HEK293 (cell line): ENCODE results near the gene WDR45B.

Experiments used
- CTCF ChIA-PET: fragments of 350-600 bp; formaldehyde crosslinking; extraction: SDS; loops from one replicate; lab custom pipeline; 2021; ENCODE audit warnings: antibody characterized with exemption; lab: Yijun Ruan, JAX
- POLR2A ChIA-PET: fragments of 300-600 bp; formaldehyde crosslinking; extraction: SDS; loops from one replicate; lab custom pipeline; 2020; ENCODE audit warnings: antibody characterized with exemption, inconsistent platforms; lab: Yijun Ruan, JAX
- H3K27ac ChIP-seq: fragments of 200-500 bp; sonication (Bioruptor generic); 2 replicates; pipeline ENCODE4 v1.5.1; 2014; ENCODE audit warnings: low read depth, low read length, control low read depth, inconsistent platforms; ENCODE audit errors: extremely low read depth
- H3K36me3 ChIP-seq, 2 experiments: fragments of 200-500 bp in 1 of 2; sonication (Bioruptor generic) in 1 of 2; 1 replicate in 1 of 2; 2 replicates in 1 of 2; pipeline ENCODE4 v1.5.1; 2014 to 2017; ENCODE audit warnings: inconsistent platforms in 2 of 2, low read length in 2 of 2; ENCODE audit not compliant: control insufficient read depth in 2 of 2, insufficient read depth in 1 of 2
- H3K4me1 ChIP-seq: fragments of 200-500 bp; sonication (Bioruptor generic); 2 replicates; pipeline ENCODE4 v1.5.1; 2014; ENCODE audit warnings: mild to moderate bottlenecking, low read length, inconsistent platforms; ENCODE audit not compliant: control insufficient read depth, insufficient read depth
- H3K4me3 ChIP-seq: 2 replicates; pipeline ENCODE4 v1.5.1; 2011; ENCODE audit warnings: low read depth, mild to moderate bottlenecking, control low read depth, low read length, moderate library complexity
- H3K9me3 ChIP-seq: fragments of 200-500 bp; sonication (Bioruptor generic); 2 replicates; pipeline ENCODE4 v1.5.1; 2014; ENCODE audit warnings: low read depth, low read length, inconsistent platforms; ENCODE audit not compliant: control insufficient read depth, insufficient read depth
- HOXA7 ChIP-seq: sonication (generic); formaldehyde crosslinking; IDR thresholded peaks from 2 replicates; pipeline ENCODE4 v1.8.1; 2022; ENCODE audit warnings: missing genetic modification reagents, borderline replicate concordance
- MYNN ChIP-seq: fragments of 450-650 bp; formaldehyde crosslinking; IDR thresholded peaks from 2 replicates; pipeline ENCODE4 v1.5.1; 2016; ENCODE audit warnings: missing biosample characterization, missing genetic modification characterization, borderline replicate concordance
- SETDB1 ChIP-seq: IDR thresholded peaks from one replicate; pipeline ENCODE4 v1.6.1; 2017; ENCODE audit warnings: mild to moderate bottlenecking, low read length, moderate library complexity, mixed read lengths; ENCODE audit not compliant: insufficient read length
- YY1 ChIP-seq: fragments of 450-650 bp; formaldehyde crosslinking; IDR thresholded peaks from 2 replicates; pipeline ENCODE4 v1.5.1; 2018; ENCODE audit warnings: missing biosample characterization, missing genetic modification characterization
- ZBTB20 ChIP-seq: fragments of 450-650 bp; formaldehyde crosslinking; IDR thresholded peaks from 2 replicates; pipeline ENCODE4 v1.5.1; 2016; ENCODE audit warnings: missing biosample characterization, missing genetic modification characterization
- ZBTB21 ChIP-seq: fragments of 450-650 bp; formaldehyde crosslinking; IDR thresholded peaks from 2 replicates; pipeline ENCODE4 v1.5.1; 2017; ENCODE audit warnings: missing biosample characterization, missing genetic modification characterization
- ZBTB6 ChIP-seq: fragments of 450-650 bp; formaldehyde crosslinking; IDR thresholded peaks from 2 replicates; pipeline ENCODE4 v1.5.1; 2017; ENCODE audit warnings: missing biosample characterization, missing genetic modification characterization
- ZFP41 ChIP-seq: fragments of 450-650 bp; formaldehyde crosslinking; IDR thresholded peaks from 2 replicates; pipeline ENCODE4 v1.5.1; 2016; ENCODE audit warnings: missing biosample characterization, missing genetic modification characterization, borderline replicate concordance
- ZNF184 ChIP-seq: fragments of 450-650 bp; IDR thresholded peaks from 2 replicates; pipeline ENCODE4 v1.5.1; 2018; ENCODE audit warnings: missing biosample characterization, mild to moderate bottlenecking, missing genetic modification characterization
- ZNF2 ChIP-seq: fragments of 450-650 bp; formaldehyde crosslinking; IDR thresholded peaks from 2 replicates; pipeline ENCODE4 v1.5.1; 2016; ENCODE audit warnings: missing biosample characterization, missing genetic modification characterization
- ZNF23 ChIP-seq: fragments of 450-650 bp; formaldehyde crosslinking; IDR thresholded peaks from 2 replicates; pipeline ENCODE4 v1.5.1; 2016; ENCODE audit warnings: missing biosample characterization, missing genetic modification characterization, borderline replicate concordance
- ZNF335 ChIP-seq: fragments of 450-650 bp; formaldehyde crosslinking; conservative IDR thresholded peaks from 2 replicates; pipeline ENCODE4 v1.5.1; 2016; ENCODE audit warnings: missing biosample characterization, missing genetic modification characterization
- ZNF544 ChIP-seq: fragments of 450-650 bp; formaldehyde crosslinking; IDR thresholded peaks from 2 replicates; pipeline ENCODE4 v1.5.0; 2017; ENCODE audit warnings: missing biosample characterization, missing genetic modification characterization
- ZNF600 ChIP-seq: fragments of 450-650 bp; formaldehyde crosslinking; IDR thresholded peaks from 2 replicates; pipeline ENCODE4 v1.5.1; 2016; ENCODE audit warnings: missing biosample characterization, missing genetic modification characterization
- ZNF610 ChIP-seq: fragments of 450-650 bp; formaldehyde crosslinking; IDR thresholded peaks from 2 replicates; pipeline ENCODE4 v1.5.1; 2016; ENCODE audit warnings: missing biosample characterization, missing genetic modification characterization, borderline replicate concordance
- ZNF626 ChIP-seq: fragments of 450-650 bp; sonication (Bioruptor Pico); formaldehyde crosslinking; IDR thresholded peaks from 2 replicates; pipeline ENCODE4 v1.5.1; 2018; ENCODE audit warnings: missing biosample characterization, missing genetic modification characterization, inconsistent platforms
- ZNF654 ChIP-seq: fragments of 450-650 bp; formaldehyde crosslinking; IDR thresholded peaks from 2 replicates; pipeline ENCODE4 v1.5.1; 2016; ENCODE audit warnings: low read depth, missing biosample characterization, missing genetic modification characterization
- ZNF707 ChIP-seq: fragments of 450-650 bp; formaldehyde crosslinking; IDR thresholded peaks from 2 replicates; pipeline ENCODE4 v1.5.1; 2016; ENCODE audit warnings: missing biosample characterization, missing genetic modification characterization
- ZNF791 ChIP-seq: fragments of 450-650 bp; formaldehyde crosslinking; IDR thresholded peaks from 2 replicates; pipeline ENCODE4 v1.5.1; 2016; ENCODE audit warnings: missing biosample characterization, missing genetic modification characterization
- TF ChIP-seq, protein P1 (sequence below): fragments of 450-650 bp; formaldehyde crosslinking; IDR thresholded peaks from 2 replicates; pipeline ENCODE4 v1.5.1; 2017; ENCODE audit warnings: missing biosample characterization, missing genetic modification characterization
- TF ChIP-seq, protein P2 (sequence below): fragments of 450-650 bp; formaldehyde crosslinking; IDR thresholded peaks from 2 replicates; pipeline ENCODE4 v1.5.0; 2017; ENCODE audit warnings: missing biosample characterization, missing genetic modification characterization, borderline replicate concordance
- TF ChIP-seq, protein P3 (sequence below): fragments of 450-650 bp; formaldehyde crosslinking; IDR thresholded peaks from 2 replicates; pipeline ENCODE4 v1.5.1; 2016; ENCODE audit warnings: missing biosample characterization, missing genetic modification characterization

WDR45B gene

GRCh38 chr17:82658796-82659452, 10.7 kb upstream of the WDR45B start:
- Histone ChIP-seq H3K4me3 (no peak overlapping the region), H3K9me3 (no peaks in the 10 kb centered on the region), H3K36me3 (peaks cover 7 to 38% of the 10 kb centered on the region in 2 experiments), H3K4me1 (no peaks in the 10 kb centered on the region), H3K27ac (no peak overlapping the region)
- POLR2A ChIA-PET: no interaction called here
- CTCF ChIA-PET: no interaction called here
- TF ChIP-seq ZNF2 (tag by site-specific recombination) (no peak), MYNN (tag by site-specific recombination) (no peak), ZNF544 (tag by site-specific recombination) (no peak), ZNF654 (no peak)

DNA sequence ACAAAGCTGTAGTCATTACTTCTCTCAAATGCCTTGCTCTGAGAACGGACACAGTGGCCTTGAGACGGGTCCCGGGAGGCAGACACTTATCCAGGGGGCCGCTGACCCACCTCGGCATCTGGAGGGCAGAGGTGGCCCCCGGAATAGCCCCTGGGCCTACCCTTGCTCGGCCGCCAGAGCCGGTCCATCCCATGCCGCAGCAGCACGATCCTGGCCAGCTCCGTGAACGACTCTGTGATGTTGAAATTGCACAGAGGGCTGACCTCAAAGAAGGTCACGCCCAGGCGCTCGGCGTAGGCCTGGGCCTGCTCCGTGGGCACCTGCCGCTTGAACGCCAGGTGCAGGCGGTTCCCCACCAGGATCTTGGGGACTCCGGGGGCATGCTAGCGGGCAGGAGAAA, 10.1 kb upstream of the WDR45B start:
- ChIA-PET CTCF (no interaction called here), POLR2A (no interaction called here)
- H3K4me3 ChIP-seq: no peak overlapping the region

DNA sequence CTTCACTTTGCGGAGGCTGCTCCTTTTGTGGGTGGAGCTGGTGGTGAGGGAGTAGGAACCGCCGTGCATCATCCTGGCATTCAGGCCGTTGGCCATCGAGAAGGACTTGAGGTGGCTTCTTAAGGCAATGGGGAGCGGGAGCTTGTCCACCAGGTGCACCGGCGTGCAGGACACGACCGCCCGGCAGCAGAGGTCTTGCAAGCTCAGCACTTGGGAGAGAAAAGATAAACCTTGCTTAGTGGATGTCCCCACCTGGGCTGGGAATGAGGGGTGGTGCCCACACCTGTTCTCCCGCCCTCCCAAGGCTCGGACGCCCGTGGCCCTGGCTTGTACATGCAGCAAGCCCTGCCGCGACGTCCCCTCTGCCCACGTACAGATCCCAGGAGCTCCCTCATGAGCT, 9.7 kb upstream of the WDR45B start:
- H3K36me3 ChIP-seq: peaks cover 7 to 38% of the 10 kb centered on the region in 2 experiments
- H3K4me1 ChIP-seq: no peaks in the 10 kb centered on the region
- CTCF ChIA-PET: no interaction called here
- no peak overlapping the region for H3K4me3 ChIP-seq
- no peak overlapping the region for H3K27ac ChIP-seq
- TF ChIP-seq ZNF335: no peak
- TF ChIP-seq ZNF707 (tag by site-specific recombination): no peak
- no peak for TF ChIP-seq ZBTB21 (tag by site-specific recombination)
- TF ChIP-seq, protein P1, sequence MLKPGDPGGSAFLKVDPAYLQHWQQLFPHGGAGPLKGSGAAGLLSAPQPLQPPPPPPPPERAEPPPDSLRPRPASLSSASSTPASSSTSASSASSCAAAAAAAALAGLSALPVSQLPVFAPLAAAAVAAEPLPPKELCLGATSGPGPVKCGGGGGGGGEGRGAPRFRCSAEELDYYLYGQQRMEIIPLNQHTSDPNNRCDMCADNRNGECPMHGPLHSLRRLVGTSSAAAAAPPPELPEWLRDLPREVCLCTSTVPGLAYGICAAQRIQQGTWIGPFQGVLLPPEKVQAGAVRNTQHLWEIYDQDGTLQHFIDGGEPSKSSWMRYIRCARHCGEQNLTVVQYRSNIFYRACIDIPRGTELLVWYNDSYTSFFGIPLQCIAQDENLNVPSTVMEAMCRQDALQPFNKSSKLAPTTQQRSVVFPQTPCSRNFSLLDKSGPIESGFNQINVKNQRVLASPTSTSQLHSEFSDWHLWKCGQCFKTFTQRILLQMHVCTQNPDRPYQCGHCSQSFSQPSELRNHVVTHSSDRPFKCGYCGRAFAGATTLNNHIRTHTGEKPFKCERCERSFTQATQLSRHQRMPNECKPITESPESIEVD: no peak
- TF ChIP-seq ZNF184 (tag by site-specific recombination): no peak
- no peak for TF ChIP-seq ZNF23 (tag by site-specific recombination)
- POLR2A ChIA-PET: no interaction called here
- no peaks in the 10 kb centered on the region for H3K9me3 ChIP-seq

More for the DNA sequence above, 10.1 kb upstream of the WDR45B start:
- Histone ChIP-seq H3K36me3 (peaks cover 7 to 38% of the 10 kb centered on the region in 2 experiments), H3K27ac (no peak overlapping the region), H3K9me3 (no peaks in the 10 kb centered on the region), H3K4me1 (no peaks in the 10 kb centered on the region)
- TF ChIP-seq HOXA7 (no peak), ZNF791 (tag by site-specific recombination) (no peak), ZFP41 (tag by site-specific recombination) (no peak), ZBTB20 (tag by site-specific recombination) (no peak), ZNF626 (tag by site-specific recombination) (no peak), ZNF600 (no peak), YY1 (tag by site-specific recombination) (no peak), ZNF610 (tag by site-specific recombination) (no peak), SETDB1 (no peak), ZBTB6 (tag by site-specific recombination) (no peak)
- TF ChIP-seq, protein P2, sequence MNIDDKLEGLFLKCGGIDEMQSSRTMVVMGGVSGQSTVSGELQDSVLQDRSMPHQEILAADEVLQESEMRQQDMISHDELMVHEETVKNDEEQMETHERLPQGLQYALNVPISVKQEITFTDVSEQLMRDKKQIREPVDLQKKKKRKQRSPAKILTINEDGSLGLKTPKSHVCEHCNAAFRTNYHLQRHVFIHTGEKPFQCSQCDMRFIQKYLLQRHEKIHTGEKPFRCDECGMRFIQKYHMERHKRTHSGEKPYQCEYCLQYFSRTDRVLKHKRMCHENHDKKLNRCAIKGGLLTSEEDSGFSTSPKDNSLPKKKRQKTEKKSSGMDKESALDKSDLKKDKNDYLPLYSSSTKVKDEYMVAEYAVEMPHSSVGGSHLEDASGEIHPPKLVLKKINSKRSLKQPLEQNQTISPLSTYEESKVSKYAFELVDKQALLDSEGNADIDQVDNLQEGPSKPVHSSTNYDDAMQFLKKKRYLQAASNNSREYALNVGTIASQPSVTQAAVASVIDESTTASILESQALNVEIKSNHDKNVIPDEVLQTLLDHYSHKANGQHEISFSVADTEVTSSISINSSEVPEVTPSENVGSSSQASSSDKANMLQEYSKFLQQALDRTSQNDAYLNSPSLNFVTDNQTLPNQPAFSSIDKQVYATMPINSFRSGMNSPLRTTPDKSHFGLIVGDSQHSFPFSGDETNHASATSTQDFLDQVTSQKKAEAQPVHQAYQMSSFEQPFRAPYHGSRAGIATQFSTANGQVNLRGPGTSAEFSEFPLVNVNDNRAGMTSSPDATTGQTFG (tag by site-specific recombination): no peak
- TF ChIP-seq, protein P3, sequence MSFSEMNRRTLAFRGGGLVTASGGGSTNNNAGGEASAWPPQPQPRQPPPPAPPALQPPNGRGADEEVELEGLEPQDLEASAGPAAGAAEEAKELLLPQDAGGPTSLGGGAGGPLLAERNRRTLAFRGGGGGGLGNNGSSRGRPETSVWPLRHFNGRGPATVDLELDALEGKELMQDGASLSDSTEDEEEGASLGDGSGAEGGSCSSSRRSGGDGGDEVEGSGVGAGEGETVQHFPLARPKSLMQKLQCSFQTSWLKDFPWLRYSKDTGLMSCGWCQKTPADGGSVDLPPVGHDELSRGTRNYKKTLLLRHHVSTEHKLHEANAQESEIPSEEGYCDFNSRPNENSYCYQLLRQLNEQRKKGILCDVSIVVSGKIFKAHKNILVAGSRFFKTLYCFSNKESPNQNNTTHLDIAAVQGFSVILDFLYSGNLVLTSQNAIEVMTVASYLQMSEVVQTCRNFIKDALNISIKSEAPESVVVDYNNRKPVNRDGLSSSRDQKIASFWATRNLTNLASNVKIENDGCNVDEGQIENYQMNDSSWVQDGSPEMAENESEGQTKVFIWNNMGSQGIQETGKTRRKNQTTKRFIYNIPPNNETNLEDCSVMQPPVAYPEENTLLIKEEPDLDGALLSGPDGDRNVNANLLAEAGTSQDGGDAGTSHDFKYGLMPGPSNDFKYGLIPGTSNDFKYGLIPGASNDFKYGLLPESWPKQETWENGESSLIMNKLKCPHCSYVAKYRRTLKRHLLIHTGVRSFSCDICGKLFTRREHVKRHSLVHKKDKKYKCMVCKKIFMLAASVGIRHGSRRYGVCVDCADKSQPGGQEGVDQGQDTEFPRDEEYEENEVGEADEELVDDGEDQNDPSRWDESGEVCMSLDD: no peak
